Stimulated activated CD4-positive, alpha-beta T cell treated with anti-CD3 and anti-CD28 coated beads, TNF-alpha, amount 100 ng/mL, for 48 hours (primary cell): Measurements from ENCODE around the gene SDC4.

Experiments
- DNase-seq, 3 donors: peaks; one replicate each; pipeline ENCODE4 v3.0.0-alpha.2; 2020; ENCODE audit warnings: low read depth in 3 of 3

The SDC4 gene

DNA sequence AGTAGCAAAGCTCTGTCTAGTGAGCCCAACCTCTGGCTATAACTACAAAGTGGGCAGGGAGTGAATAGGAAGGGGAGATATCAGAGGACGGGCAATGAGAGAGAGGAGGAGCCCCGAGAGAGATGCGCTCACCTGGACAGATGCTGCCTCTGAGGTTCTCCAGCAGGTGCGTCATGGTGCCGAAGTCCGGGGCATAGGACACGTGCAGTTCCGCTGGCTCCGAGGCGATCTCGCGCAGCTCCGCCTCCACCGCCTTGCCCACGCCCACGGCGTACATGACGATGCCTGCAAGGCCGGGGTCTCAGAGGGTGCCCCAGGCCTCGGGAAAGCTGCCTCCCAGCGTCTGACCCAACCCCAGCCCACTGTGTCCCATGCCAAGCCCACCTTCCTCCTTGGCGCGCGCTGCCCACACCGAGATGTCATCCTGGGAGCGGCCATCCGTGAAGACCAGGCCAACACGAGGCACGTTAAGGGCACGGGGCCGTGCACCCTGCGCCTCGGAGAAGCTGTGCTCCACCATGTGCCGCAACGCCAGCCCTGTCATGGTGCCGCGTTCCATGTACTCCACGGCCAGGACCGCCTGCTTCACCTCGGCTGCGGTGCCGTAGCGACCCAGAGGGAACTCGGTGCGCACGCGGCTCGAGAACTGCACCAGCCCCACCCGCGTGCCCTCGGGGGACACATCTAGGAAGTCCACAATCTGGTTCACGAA, 50.3 kb downstream of the SDC4 start:
- DNase-seq = no peak

DNA sequence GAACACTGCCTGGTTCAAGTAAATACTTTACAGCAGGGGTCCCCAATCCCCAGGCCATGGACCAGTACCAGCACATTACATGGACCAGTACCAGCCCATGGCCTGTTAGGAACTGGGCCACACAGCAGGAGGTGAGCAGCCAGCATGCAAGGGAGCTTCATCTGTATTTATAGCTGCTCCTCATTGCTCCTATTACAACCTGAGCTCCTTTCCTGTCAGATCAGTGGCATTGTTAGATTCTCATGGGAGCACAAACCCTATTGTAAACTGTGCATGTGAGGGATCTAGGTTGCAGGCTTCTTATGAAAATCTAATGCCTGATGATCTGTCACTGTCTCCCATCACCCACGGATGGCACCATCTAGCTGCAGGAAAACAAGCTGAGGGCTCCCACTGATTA, 53.6 kb downstream of the SDC4 start:
- no peak for DNase-seq

DNA sequence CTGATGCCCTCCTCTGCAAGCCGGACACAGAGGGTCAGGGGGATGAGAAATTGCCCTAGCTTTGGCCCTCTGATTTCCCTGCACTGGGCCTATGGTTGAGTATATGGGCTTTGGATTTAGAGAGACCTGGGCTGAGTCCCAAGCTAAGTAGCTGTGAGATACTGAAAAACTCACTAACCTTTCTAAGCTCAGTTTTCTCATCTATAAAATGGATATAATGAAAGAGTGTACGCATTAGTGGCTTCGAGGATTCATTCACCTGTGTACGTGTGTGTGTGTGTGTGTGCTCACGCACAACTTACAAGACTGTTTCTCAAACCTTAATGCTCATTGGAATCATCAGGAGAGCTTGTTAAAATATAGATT, 54.2 kb downstream of the SDC4 start:
- no peak for DNase-seq

DNA sequence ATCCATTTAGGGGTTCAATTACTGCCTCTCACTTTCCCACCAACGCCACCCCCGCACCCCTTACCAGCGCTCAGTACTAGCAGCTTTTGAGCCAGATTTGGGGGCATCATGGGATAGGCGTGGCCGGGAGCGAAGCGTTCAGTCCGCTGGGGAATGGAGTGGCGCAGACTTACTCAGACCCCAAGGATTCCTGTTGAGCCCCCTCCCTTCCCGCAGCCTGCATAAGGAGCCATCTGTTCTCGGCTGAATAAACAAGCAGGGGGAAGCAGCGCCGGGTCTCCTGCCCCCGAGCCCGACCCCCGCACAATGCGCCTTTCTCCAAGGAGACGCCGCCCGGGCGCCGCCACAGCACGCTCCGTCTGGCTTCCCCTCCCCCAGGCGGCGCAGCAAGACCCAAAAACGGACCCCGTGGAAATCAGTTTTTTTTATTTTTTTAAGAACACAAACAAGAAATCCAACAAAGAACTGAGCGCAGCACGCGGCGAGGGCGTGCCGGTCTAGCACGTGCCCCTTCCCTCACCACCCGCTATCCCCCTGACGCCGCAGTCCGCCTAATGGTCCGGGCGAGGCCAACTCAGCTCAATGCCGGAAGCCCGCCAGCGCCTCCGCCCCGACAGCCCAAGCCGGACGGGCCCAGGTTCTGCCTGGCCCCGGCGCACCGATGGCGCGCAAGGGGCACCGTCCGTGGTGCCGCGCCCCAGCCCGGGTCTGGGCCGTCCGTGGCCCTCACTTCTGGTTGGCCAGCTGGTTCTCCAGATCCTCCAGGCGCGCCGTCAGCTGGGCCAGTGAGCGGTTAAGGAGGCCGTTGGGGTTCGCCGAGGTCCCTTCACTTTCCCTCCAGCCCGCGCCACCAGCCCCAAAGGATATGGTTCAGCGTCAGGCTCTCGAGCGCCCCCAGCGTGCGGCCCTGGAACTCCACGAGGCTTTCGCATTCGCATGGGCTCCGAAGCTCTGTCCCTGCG, 54.9 kb downstream of the SDC4 start:
- peak; percentile 65 to 82 (median 72) for DNase-seq

DNA sequence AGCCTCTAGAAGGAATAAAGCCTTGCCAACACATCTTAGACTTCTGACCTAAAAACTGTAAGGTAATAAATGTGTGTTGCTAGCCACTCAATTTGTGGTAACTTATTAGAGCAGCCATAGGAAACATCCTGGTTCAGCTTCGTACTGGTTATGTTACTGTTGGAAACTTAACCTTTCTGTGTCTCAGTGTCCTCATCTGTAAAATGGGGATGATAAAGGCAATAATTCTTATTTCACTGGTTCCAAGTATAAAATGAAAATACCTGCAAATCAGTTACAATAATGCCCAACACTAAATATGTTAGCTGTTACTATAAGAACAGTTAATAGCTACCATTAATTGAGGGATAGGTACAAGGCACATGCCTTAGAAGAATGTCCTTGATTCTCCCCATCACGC, 55.9 kb downstream of the SDC4 start:
- no peak for DNase-seq

DNA sequence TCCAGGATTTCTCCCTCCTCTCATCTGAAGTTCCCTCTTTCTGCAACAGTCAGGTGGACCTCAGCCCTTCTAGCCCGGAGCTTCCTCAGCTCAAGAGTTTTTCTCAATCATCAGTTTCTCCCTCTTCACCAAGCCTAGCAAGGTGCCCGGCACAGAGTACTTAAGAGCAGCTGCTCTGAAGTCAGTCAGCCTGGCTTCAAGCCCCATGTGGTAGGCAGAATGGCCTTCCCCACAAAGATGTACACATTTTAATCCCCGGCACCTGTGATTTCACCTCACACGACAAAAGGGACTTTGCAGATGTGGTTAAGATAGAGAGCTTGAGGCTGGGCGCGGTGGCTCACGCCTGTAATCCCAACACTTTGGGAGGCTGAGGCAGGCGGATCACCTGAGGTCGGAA, 56.7 kb downstream of the SDC4 start:
- no peak for DNase-seq

DNA sequence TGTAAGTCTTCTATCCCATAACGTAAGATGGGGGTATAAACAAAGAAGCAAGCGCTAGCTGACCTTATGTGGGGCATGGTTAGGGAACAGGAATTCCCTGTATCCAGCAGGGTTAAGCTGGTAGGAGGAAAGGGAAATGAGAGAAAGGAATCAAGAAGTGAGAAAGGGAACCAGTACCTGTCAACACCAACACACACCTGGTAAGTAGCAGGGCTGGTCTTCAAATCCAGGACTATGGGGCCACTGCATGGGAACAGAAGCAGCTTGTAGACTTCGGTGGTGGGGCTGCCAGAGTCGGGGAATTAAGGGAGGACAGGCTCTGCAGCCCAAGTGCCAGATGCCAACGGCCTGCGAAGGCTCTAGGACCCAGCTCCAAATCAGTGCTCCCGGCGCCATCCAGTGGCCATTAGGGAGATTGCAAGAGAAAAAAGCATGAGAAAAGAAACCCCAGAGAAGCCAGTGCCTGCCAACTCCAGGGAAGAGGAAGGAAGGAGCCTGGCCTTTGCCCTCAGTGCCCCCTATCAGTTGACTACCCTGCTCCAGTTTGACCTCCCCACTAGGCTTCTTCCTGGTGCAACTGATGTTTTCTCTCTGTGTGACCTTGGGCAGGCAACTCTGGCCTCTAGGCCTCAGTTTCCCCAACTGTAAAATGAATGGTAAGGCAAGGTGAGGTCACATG, 57.4 kb downstream of the SDC4 start:
- DNase-seq = peak; percentile 31 to 60 (median 56)

DNA sequence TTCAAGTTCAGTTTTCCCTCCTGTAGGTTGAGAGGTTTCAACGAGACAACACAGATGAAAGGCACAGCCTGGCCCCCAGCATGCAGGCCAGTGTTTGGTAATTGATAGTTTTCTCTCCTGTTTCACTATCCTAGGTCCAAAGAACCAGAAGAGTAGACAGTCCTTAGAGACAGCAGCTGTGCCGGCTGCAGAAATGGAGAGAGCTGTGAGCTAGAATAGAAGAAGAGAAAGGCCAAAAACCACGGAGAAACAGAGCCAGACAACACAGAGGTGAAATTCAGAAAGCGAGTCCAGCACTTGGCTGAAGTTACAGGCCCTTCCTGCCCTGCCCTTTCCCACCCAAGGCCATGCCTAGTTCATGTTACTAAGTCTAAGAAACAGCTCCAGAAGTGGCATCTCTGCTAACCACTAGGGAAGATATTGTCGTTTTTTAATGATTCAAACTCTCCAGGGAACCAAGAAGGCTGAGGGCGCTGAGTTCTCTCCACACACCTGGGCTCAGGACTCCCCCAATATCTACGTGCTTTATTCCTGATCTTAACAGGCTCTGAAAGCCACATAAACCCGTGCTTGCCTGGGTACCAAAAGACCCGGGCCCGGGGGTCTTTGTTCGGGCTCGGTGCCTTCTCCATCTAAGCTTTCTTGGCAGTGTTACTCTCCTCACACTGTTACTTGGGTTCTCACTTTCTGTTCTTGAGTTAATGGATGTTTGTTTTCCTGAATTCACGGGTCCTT, 58.1 kb downstream of the SDC4 start:
- DNase-seq = no peak

DNA sequence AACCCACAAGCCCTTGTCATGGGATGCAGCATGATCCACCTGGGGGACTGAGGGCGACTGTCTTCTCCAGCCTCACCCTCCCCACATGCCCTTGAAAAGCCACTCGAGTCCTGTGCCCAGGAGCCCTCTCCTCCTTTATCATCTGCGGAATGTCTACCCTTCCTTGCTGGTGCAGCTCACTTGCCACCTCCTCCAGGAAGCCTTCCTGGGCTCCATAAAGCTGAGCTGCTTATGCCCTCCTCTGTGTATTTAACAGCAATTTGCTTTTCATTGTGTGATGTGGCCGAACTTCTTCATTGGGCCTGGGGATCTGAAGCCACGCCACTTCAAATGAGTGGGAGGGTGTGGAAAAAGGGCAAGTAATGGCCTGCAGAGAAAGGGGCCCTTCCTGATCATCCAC, 59.4 kb downstream of the SDC4 start:
- DNase-seq = no peak

DNA sequence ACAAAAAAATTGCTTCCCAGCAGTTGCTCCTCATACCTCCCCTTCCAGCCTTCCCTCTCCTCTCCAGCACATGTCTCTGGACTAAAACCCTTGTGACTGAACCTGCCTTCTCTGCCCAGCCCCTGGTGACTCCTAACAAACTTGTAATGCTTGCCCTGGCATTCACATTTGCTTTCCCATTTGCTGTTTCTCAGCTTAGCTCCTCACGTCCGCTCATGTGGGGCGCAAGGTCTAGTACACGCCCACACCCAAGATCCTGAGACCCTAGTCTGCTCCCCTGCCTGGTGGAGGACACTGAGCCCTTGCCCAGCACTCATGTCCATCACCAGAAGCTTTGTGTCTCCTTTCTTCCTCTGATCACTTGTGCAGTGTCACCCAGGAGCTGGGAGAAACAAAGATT, 59.8 kb downstream of the SDC4 start:
- DNase-seq = no peak

DNA sequence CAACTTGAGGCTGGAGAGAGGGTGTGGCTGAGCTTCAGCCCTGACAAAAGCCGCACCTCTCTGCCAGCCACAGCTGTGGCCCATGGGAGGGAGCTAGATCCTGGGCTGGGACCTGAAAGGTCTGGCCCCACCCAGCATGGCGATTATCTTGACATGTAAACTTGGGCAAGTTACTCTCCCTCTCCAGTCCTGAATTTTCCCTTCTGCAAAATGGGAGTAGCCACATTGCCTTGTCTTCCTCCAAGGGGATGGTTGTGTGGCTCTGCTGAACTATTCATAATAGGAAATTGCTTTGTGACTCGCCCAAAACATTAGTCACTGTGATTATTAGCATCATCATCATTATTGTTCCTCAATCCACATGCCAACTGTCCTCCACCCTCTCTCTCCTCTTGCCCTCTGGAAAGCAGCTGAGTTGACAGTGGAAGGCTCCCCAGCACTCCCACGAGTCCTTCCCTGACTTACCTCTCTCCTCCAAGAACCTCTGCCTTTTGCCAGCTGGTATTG, 64.6 kb downstream of the SDC4 start:
- DNase-seq = no peak

DNA sequence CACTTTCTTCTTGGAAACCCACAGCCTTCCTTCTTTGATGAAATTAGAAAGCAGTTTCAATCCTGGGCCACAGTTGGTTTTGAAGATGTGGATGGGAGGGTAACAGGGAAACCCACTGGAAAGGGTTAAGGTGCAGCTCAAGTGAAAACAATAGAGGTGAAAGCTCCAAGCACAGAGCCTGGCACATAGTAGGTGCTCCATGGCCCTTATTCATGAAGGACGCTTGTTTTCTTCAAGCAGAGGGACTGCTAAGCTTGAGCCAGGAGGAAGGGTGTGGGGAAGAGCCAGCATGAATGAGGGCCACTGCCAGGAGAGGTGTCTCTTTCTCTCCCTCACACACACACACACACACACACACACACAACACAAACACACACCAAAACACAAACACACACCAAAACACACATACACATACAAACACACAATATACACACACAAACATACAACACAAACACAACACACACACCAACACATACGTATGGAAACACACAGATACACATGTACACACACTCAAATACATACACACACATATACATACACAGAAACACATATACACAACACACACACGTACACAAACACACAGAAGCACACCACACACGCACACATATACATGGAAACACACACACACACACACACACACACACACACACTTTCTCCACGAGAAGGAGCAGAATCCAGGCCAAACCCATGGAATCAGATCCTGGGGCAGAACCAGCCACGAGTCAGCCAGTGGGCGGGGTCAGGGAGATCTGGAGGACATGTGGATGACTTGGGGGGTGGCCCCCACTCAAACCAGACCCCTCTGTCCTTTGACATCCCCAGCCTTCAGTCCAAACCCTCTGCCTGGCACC, 65.3 kb downstream of the SDC4 start:
- no peak for DNase-seq

DNA sequence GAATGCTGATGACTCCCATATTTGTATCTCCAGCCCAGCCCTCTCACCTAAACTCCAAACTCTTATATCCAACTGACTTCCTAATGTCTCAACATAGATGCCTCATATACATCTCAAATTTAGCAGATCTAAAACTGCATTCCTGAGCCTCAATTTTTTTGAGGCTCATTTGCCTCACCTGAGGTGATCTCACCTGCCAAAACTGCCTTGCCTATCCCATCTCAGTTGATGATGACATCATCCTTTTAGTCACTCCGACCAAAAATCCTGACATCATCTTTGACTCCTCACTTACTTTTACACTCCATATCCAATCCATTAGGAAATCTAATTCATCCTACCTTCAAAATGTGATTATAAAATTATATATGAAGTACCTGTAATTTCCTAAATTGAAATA, 68.2 kb downstream of the SDC4 start:
- DNase-seq = no peak

DNA sequence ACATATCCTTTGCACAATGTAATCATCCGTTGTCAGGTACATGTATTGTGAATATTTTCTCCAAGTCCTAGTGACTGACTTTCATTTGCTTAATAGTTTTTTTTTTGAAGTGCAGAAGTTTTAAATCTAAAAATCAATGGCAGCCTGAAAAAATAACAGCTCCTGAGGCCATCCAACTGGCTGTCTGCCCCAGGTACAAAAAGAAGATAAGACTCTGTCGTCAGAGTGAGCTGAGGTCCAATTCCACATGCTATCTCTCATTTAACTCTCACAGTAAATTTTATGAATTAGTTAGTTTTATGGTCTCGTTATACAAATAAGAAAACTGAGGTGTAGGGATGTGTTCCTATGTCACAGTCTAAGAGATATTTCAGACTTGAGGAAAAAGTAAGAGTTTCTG, 72.9 kb downstream of the SDC4 start:
- DNase-seq = no peak
